K562 (cell line): Measurements from ENCODE around the gene PLXNA2. TPM values are rescaled to one million over a fixed set of nuclear protein-coding genes. Genes with fewer than 3 reads are reported as not detected.
A peak's percentile ranks its signal among the peaks of the same experiment; 100 is the strongest.

Experiments used
- ATAC-seq: fragments of 200-7000 bp; cut with Tn5 transposase; 3 replicates; pipeline ENCODE4 v1.9.1; 2020; ENCODE audit warnings: moderate library complexity
- BruUV-seq: library from RNA; stranded (reverse); fragments of 400-500 nt; replicated peaks from 2 replicates; lab custom pipeline; 2021; lab: Mats Ljungman, UMichigan
- CTCF ChIA-PET: fragments of 300-600 bp; formaldehyde crosslinking; extraction: SDS; loops from one replicate; lab custom pipeline; 2021; ENCODE audit warnings: low intra/inter-chr PET ratio; lab: Yijun Ruan, JAX
- POLR2A ChIA-PET: fragments of 300-600, 350-650 bp; sonication (Branson Sonifier 250); formaldehyde crosslinking; extraction: SDS; loops from one replicate; lab custom pipeline; 2021; ENCODE audit warnings: antibody characterized with exemption, inconsistent platforms; lab: Yijun Ruan, JAX
- DNase-seq, 4 experiments: peaks; one replicate each; pipeline versions ENCODE4 v3.0.0 to v3.0.0-alpha.2; 2011 to 2018; ENCODE audit warnings: low spot score in 3 of 4, mixed read lengths in 3 of 4; ENCODE audit errors: extremely low read depth in 1 of 4
- FAIRE-seq: peaks from 2 replicates; lab custom pipeline; 2011; peaks lifted over from hg19 to GRCh38; lab: Jason Lieb, UNC
- H2AFZ ChIP-seq: 2 replicates; pipeline ENCODE4 v1.6.0; 2011; ENCODE audit warnings: low read depth, low read length, control low read depth, inconsistent platforms
- H3K27ac ChIP-seq: fragments of 200-600 bp; 3 replicates; pipeline ENCODE4 v1.8.0; 2011; ENCODE audit warnings: low read depth, mild to moderate bottlenecking, control low read depth, inconsistent platforms, low read length, moderate library complexity, mixed read lengths; ENCODE audit errors: extremely low read depth
- H3K27me3 ChIP-seq, 2 experiments: fragments of 300-600 bp in 1 of 2; 2 replicates in 1 of 2; 3 replicates in 1 of 2; pipeline versions ENCODE4 v1.6.0 to v1.8.0; 2011; ENCODE audit warnings: inconsistent platforms in 2 of 2, low read length in 2 of 2, mild to moderate bottlenecking in 1 of 2, mixed read lengths in 1 of 2, moderate library complexity in 1 of 2; ENCODE audit not compliant: control insufficient read depth in 2 of 2, insufficient read depth in 2 of 2
- H3K36me3 ChIP-seq: fragments of 300-600 bp; 3 replicates; pipeline ENCODE4 v1.8.0; 2011; ENCODE audit warnings: mild to moderate bottlenecking, low read length, inconsistent platforms; ENCODE audit not compliant: control insufficient read depth, insufficient read depth
- H3K4me1 ChIP-seq, 2 experiments: fragments of 200-600 bp in 1 of 2; replicated peaks in 1 of 2; 2 replicates in 1 of 2; 3 replicates in 1 of 2; pipeline versions ENCODE4 v1.5.1 to v1.8.0; 2011; ENCODE audit warnings: inconsistent platforms in 2 of 2, low read length in 2 of 2, mild to moderate bottlenecking in 1 of 2, mixed read lengths in 1 of 2, moderate library complexity in 1 of 2; ENCODE audit not compliant: control insufficient read depth in 2 of 2, insufficient read depth in 2 of 2
- H3K4me2 ChIP-seq: 2 replicates; pipeline ENCODE4 v1.6.1; 2011; ENCODE audit warnings: low read length, control low read depth, inconsistent platforms, mixed read lengths; ENCODE audit not compliant: insufficient read depth
- H3K4me3 ChIP-seq: fragments of 200-600 bp; sonication (generic), shearing (Covaris generic); 2 replicates; pipeline ENCODE4 v1.5.1; 2016; ENCODE audit warnings: control low read depth, inconsistent platforms
- H3K79me2 ChIP-seq: fragments of 200-600 bp; 3 replicates; pipeline ENCODE4 v1.8.0; 2011; ENCODE audit warnings: low read length, inconsistent platforms; ENCODE audit not compliant: control insufficient read depth, insufficient read depth
- H3K9ac ChIP-seq, 2 experiments: 2 replicates each; pipeline versions ENCODE4 v1.6.0 to v1.6.1; 2011; ENCODE audit warnings: low read depth in 2 of 2, low read length in 2 of 2, control low read depth in 1 of 2, inconsistent platforms in 1 of 2, mild to moderate bottlenecking in 1 of 2, mixed read lengths in 1 of 2; ENCODE audit not compliant: insufficient read depth in 1 of 2
- H3K9me1 ChIP-seq: one replicate; pipeline ENCODE4 v1.6.0; 2011; ENCODE audit warnings: inconsistent platforms, mild to moderate bottlenecking, low read length, moderate library complexity; ENCODE audit not compliant: control insufficient read depth, insufficient read depth
- H3K9me3 ChIP-seq: replicated peaks from 2 replicates; pipeline ENCODE4 v1.5.1; 2011; ENCODE audit warnings: low read depth, low read length, inconsistent platforms; ENCODE audit not compliant: control insufficient read depth, insufficient read depth
- H4K20me1 ChIP-seq: replicated peaks from 2 replicates; pipeline ENCODE4 v1.6.1; 2011; ENCODE audit warnings: low read length, inconsistent platforms, mixed read lengths; ENCODE audit not compliant: control insufficient read depth, insufficient read depth
- ATF3 ChIP-seq, 2 experiments: fragments of 450-650 bp in 1 of 2; sonication (generic) in 1 of 2; formaldehyde crosslinking in 1 of 2; IDR thresholded peaks in 1 of 2; conservative IDR thresholded peaks in 1 of 2; 2 replicates each; pipeline versions ENCODE4 v1.6.1 to v1.8.1; 2016 to 2023; ENCODE audit warnings: mild to moderate bottlenecking in 2 of 2, moderate library complexity in 2 of 2, inconsistent platforms in 1 of 2, missing genetic modification reagents in 1 of 2
- EGR1 ChIP-seq: fragments of 450-650 bp; conservative IDR thresholded peaks from 2 replicates; pipeline ENCODE4 v1.6.1; 2017; ENCODE audit warnings: mild to moderate bottlenecking
- RBM25 ChIP-seq: fragments of 200-400 bp; formaldehyde crosslinking; IDR thresholded peaks from 2 replicates; pipeline ENCODE4 v1.6.1; 2018; ENCODE audit warnings: low read length, low read depth, moderate library complexity; ENCODE audit not compliant: severe bottlenecking
- RREB1 ChIP-seq: fragments of 250-450 bp; sonication (Bioruptor Pico); IDR thresholded peaks from 2 replicates; pipeline ENCODE4 v1.4.0; 2020
- TARDBP ChIP-seq: fragments of 450-650 bp; IDR thresholded peaks from 2 replicates; pipeline ENCODE4 v1.6.1; 2016
- TEAD4 ChIP-seq, 2 experiments: sonication (generic) in 1 of 2; formaldehyde crosslinking in 1 of 2; IDR thresholded peaks; 2 replicates each; pipeline versions ENCODE4 v1.6.1 to v1.8.0; 2012 to 2022; ENCODE audit warnings: borderline replicate concordance in 1 of 2, inconsistent platforms in 1 of 2, low read length in 1 of 2, mild to moderate bottlenecking in 1 of 2, missing genetic modification reagents in 1 of 2
- ZNF316 ChIP-seq: fragments of 450-650 bp; IDR thresholded peaks from 2 replicates; pipeline ENCODE4 v1.6.1; 2016
- ZNF436 ChIP-seq: fragments of 250-450, 450-650 bp; sonication (Bioruptor Pico); formaldehyde crosslinking; IDR thresholded peaks from 2 replicates; pipeline ENCODE4 v1.7.0; 2020; ENCODE audit warnings: mild to moderate bottlenecking
- WGBS: fragments of 100-300 bp; shearing (Covaris generic); methylation state at CpG from one replicate; pipeline ENCODE4 v1.1.6; 2016; ENCODE audit warnings: low coverage, mixed read lengths; ENCODE audit not compliant: insufficient coverage; ENCODE audit errors: missing lambda C conversion rate; 5-methylcytosine and 5-hydroxymethylcytosine counted together
- in situ Hi-C: fragments of 300-500 bp; cut with MboI; formaldehyde crosslinking; loops from 4 replicates; pipeline ENCODE4 v1.15.0; 2018; ENCODE audit warnings: inconsistent platforms, mixed read lengths
- intact Hi-C: fragments of 100-400 bp; cut with micrococcal nuclease; formaldehyde crosslinking; loops from 2 replicates; pipeline ENCODE4 v1.14.2; 2022
- polyA plus RNA-seq, 8 experiments: library from polyadenylated mRNA; depleted of rRNA in 4 of 8; stranded (reverse) in 5 of 8; unstranded in 3 of 8; fragments of >200 nt; fragmentation: Nextera tagmentation in 2 of 8; fragmentation: Illumina TruSeq in 1 of 8; extraction: Ambion mirVana in 2 of 8; extraction: Trizol in 1 of 8; gene quantifications; 2 replicates each; pipeline versions ENCODE4 v1.2.1 to v1.2.3, GENCODE V29; 2011 to 2014; ENCODE audit warnings: inconsistent platforms in 1 of 8, missing spikeins in 1 of 8
- total RNA-seq, 7 experiments: library from RNA; depleted of rRNA in 6 of 7; stranded (reverse); fragments of >200 nt in 6 of 7; fragmentation: Illumina TruSeq in 2 of 7; extraction: Trizol in 2 of 7; gene quantifications; 2 replicates each; pipeline versions ENCODE4 v1.2.1 to v1.2.3, GENCODE V29; 2011 to 2021; ENCODE audit warnings: low replicate concordance in 1 of 7
- TF ChIP-seq, protein P1 (sequence below): fragments of 450-650 bp; IDR thresholded peaks from 2 replicates; pipeline ENCODE4 v1.6.1; 2014; ENCODE audit warnings: low read depth, mild to moderate bottlenecking, moderate library complexity, borderline replicate concordance

PLXNA2 gene
- total and polyA plus RNA-seq, 9 of the 15 experiments (the other 6 are each of a cell fraction or from before 2014, with no cell fraction given): 0.01 to 1.3 (median 0.32) TPM

DNA sequence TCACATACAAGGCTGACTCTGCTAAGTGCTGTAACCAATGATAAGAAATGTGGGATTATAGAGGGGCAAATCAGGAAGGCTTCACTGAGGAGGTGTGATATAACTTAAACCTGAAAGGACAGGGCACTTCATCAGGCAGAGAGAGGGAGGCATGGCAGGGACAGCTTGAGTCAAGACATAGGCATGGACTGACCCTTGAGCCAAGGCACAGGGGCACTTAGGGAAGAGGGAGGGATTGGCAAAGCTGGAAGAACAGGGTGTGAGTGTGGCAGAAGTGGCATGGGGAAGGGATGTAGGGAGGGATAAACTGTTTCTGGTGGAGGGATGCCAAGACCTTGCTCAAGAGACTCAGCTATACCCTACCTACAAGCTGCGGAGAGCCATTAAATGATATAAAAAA, 81.3 kb downstream of the PLXNA2 start (continued):
- TF ChIP-seq ZNF436 (CRISPR knock-in tag): peak; percentile 65
- peak; percentile 56 for TF ChIP-seq RBM25

- Histone ChIP-seq H3K4me2 (no peak overlapping the region), H3K27me3 (peaks cover 2 to 14% of the 10 kb centered on the region in 2 experiments; a peak in 4 of 5 replicates), H2AFZ (no peak overlapping the region), H3K9ac (peak overlapping the region in 1 of 2 experiments; percentile 15; a peak in 1 of 4 replicates), H3K36me3 (no peaks in the 10 kb centered on the region), H3K9me1 (no peaks in the 10 kb centered on the region), H3K4me1 (peaks cover 29 to 34% of the 10 kb centered on the region in 2 experiments; a peak in 4 of 5 replicates), H4K20me1 (no peaks in the 10 kb centered on the region), H3K27ac (no peak overlapping the region), H3K4me3 (no peak overlapping the region), H3K79me2 (no peaks in the 10 kb centered on the region), H3K9me3 (no peaks in the 10 kb centered on the region)
- FAIRE-seq (no peak), DNase-seq (peak in 3 of 4 experiments; percentile 33 to 42 (median 35)), ATAC-seq (no peak)
- CTCF ChIA-PET: no interaction called here
- in situ Hi-C loops: no loop called here
- intact Hi-C loops: no loop called here
- 37% methylated on average over 6 of the region's 6 CpGs for WGBS
- POLR2A ChIA-PET: interaction anchor here (0.5 to 1.6 kb wide), 7 partner anchors 9 to 693 kb away, joined by 3 to 7 read pairs (median 4); no protein-coding TSS in a partner anchor
- BruUV-seq: no TSS peak
- TF ChIP-seq ATF3 (IDR thresholded peaks at IDR 0.05) (0 out of 2 replicates have a peak, but pooled peaks have one; percentile 26), ATF3 (CRISPR knock-in tag; conservative IDR thresholded peaks at IDR 0.05) (no peak), TARDBP (no peak), TEAD4 (IDR thresholded peaks at IDR 0.05; ENCODE audit: low read length) (peak; percentile 48), TEAD4 (CRISPR knock-in tag; IDR thresholded peaks at IDR 0.05; ENCODE audit: borderline replicate concordance) (no peak), EGR1 (no peak), ZNF316 (no peak), RREB1 (no peak)
- TF ChIP-seq, protein P1, sequence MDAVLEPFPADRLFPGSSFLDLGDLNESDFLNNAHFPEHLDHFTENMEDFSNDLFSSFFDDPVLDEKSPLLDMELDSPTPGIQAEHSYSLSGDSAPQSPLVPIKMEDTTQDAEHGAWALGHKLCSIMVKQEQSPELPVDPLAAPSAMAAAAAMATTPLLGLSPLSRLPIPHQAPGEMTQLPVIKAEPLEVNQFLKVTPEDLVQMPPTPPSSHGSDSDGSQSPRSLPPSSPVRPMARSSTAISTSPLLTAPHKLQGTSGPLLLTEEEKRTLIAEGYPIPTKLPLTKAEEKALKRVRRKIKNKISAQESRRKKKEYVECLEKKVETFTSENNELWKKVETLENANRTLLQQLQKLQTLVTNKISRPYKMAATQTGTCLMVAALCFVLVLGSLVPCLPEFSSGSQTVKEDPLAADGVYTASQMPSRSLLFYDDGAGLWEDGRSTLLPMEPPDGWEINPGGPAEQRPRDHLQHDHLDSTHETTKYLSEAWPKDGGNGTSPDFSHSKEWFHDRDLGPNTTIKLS: no peak
These were observed 82.4 kb downstream of the PLXNA2 start for GRCh38 chr1:208161656-208162375.
